HEK293 (cell line): ENCODE results near the gene RGSL1.

Experiments
- HOXA7 ChIP-seq: sonication (generic); formaldehyde crosslinking; IDR thresholded peaks from 2 replicates; pipeline ENCODE4 v1.8.1; 2022; ENCODE audit warnings: missing genetic modification reagents, borderline replicate concordance
- INSM2 ChIP-seq: fragments of 450-650 bp; formaldehyde crosslinking; IDR thresholded peaks from 2 replicates; pipeline ENCODE4 v1.5.1; 2016; ENCODE audit warnings: missing biosample characterization, missing genetic modification characterization
- ZBTB11 ChIP-seq: fragments of 450-650 bp; formaldehyde crosslinking; conservative IDR thresholded peaks from 2 replicates; pipeline ENCODE4 v1.5.1; 2016; ENCODE audit warnings: low read depth, missing biosample characterization, missing genetic modification characterization
- ZNF560 ChIP-seq: fragments of 450-650 bp; formaldehyde crosslinking; IDR thresholded peaks from 2 replicates; pipeline ENCODE4 v1.5.1; 2017; ENCODE audit warnings: missing biosample characterization, missing genetic modification characterization, borderline replicate concordance
- ZNF639 ChIP-seq: fragments of 450-650 bp; formaldehyde crosslinking; IDR thresholded peaks from 2 replicates; pipeline ENCODE4 v1.5.1; 2016; ENCODE audit warnings: missing biosample characterization, missing genetic modification characterization
- ZNF777 ChIP-seq: fragments of 450-650 bp; formaldehyde crosslinking; IDR thresholded peaks from 2 replicates; pipeline ENCODE4 v1.5.1; 2017; ENCODE audit warnings: missing biosample characterization, missing genetic modification characterization, borderline replicate concordance
- TF ChIP-seq, protein P1 (sequence below): fragments of 450-650 bp; formaldehyde crosslinking; IDR thresholded peaks from 2 replicates; pipeline ENCODE4 v1.5.1; 2016; ENCODE audit warnings: missing biosample characterization, missing genetic modification characterization
- TF ChIP-seq, protein P2 (sequence below): sonication (generic); formaldehyde crosslinking; IDR thresholded peaks from 2 replicates; pipeline ENCODE4 v1.8.1; 2022; ENCODE audit warnings: mild to moderate bottlenecking, moderate library complexity, missing genetic modification reagents

DNA sequence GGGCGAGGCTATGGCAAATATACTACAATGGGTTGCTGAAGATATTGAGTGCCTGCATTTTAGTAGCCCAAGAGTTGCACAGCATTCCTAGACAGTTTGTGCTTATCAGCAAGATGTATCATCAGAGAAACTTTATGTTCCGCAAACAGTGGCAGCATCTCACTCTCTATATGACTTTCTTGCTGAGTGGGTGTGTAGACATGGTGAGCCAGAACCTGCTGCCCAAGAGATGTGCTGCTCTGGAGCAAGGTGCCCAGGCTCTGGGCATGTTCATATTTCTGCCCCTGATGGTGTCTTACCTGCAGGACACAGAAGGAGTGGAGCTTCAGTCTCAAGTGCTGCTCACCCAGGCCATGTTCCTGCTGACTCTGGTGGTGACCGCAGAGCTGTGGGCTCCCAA lies 8.2 kb upstream of the RGSL1 start:
- TF ChIP-seq, protein P1, sequence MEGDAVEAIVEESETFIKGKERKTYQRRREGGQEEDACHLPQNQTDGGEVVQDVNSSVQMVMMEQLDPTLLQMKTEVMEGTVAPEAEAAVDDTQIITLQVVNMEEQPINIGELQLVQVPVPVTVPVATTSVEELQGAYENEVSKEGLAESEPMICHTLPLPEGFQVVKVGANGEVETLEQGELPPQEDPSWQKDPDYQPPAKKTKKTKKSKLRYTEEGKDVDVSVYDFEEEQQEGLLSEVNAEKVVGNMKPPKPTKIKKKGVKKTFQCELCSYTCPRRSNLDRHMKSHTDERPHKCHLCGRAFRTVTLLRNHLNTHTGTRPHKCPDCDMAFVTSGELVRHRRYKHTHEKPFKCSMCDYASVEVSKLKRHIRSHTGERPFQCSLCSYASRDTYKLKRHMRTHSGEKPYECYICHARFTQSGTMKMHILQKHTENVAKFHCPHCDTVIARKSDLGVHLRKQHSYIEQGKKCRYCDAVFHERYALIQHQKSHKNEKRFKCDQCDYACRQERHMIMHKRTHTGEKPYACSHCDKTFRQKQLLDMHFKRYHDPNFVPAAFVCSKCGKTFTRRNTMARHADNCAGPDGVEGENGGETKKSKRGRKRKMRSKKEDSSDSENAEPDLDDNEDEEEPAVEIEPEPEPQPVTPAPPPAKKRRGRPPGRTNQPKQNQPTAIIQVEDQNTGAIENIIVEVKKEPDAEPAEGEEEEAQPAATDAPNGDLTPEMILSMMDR (tag by site-specific recombination), result no peak
- TF ChIP-seq HOXA7 (CRISPR knock-in tag), result no peak
- no peak for TF ChIP-seq ZNF777
- no peak for TF ChIP-seq INSM2 (tag by site-specific recombination)
- no peak for TF ChIP-seq ZNF560 (tag by site-specific recombination)
- TF ChIP-seq, protein P2, sequence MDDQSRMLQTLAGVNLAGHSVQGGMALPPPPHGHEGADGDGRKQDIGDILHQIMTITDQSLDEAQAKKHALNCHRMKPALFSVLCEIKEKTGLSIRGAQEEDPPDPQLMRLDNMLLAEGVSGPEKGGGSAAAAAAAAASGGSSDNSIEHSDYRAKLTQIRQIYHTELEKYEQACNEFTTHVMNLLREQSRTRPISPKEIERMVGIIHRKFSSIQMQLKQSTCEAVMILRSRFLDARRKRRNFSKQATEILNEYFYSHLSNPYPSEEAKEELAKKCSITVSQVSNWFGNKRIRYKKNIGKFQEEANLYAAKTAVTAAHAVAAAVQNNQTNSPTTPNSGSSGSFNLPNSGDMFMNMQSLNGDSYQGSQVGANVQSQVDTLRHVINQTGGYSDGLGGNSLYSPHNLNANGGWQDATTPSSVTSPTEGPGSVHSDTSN, result no peak
- no peak for TF ChIP-seq ZNF639 (tag by site-specific recombination)
- TF ChIP-seq ZBTB11 (tag by site-specific recombination), result no peak
